Neutrophil (primary cell): ENCODE data around the gene QRFP.

Experiments
- H3K27ac ChIP-seq: fragments of 200-600 bp; sonication (generic); 2 replicates; pipeline ENCODE4 v1.5.1; 2016; ENCODE audit warnings: mild to moderate bottlenecking, moderate library complexity
- H3K27me3 ChIP-seq: fragments of 200-600 bp; sonication (generic); 2 replicates; pipeline ENCODE4 v1.6.0; 2016; ENCODE audit warnings: mild to moderate bottlenecking
- H3K36me3 ChIP-seq: fragments of 200-600 bp; sonication (generic); 2 replicates; pipeline ENCODE4 v1.5.1; 2017
- H3K4me1 ChIP-seq, 2 experiments: fragments of 200-600 bp in 1 of 2; sonication (generic) in 1 of 2; 1 replicate in 1 of 2; 2 replicates in 1 of 2; pipeline versions ENCODE4 v1.5.1 to v1.6.1; 2013 to 2016; ENCODE audit warnings: low read depth in 1 of 2, low read length in 1 of 2, mild to moderate bottlenecking in 1 of 2, moderate library complexity in 1 of 2; ENCODE audit not compliant: control insufficient read depth in 1 of 2, insufficient read depth in 1 of 2
- H3K4me3 ChIP-seq, 2 experiments: fragments of 200-600 bp in 1 of 2; sonication (generic) in 1 of 2; 1 replicate in 1 of 2; 2 replicates in 1 of 2; pipeline ENCODE4 v1.5.1; 2013 to 2016; ENCODE audit warnings: low read depth in 1 of 2, low read length in 1 of 2, mild to moderate bottlenecking in 1 of 2, moderate library complexity in 1 of 2
- H3K9me3 ChIP-seq: fragments of 200-600 bp; sonication (generic); 2 replicates; pipeline ENCODE4 v1.5.1; 2016
- TF ChIP-seq, protein P1 (sequence below): fragments of 200-600 bp; sonication (generic); IDR thresholded peaks from 2 replicates; pipeline ENCODE4 v1.5.1; 2016; ENCODE audit warnings: antibody characterized with exemption

Gene QRFP

DNA sequence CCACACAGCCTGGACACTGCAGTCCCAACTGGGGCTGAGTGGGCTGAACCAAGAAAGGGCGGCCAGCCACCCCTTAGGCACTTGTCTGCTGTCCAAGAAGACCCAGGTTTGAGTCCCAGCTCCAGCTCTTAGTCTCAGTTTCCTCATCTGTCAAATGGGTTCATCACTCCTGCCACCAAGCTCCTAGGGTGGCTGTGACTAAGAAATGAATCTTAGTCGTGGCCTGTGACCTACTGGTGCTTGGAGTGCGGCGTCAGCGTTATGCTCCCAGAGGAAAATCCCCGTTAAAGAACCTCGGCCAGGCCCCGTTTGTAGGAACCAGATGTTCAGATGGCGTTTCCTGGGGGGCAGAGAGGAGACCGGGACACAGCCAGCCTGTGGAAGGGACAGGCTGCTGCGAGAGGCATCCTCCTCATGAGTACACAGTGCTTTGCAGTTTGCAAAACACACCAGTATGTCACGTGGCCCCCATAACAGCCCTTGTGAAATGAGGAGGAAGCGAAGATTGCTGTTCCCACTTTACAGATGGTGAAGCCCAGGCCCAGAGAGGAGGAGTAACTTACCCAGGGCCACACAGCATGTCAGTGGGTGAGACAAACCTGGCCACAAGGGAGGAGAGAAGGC lies 39.1 kb upstream of the QRFP start:
- Histone ChIP-seq H3K4me1 (peaks cover 6 to 8% of the 10 kb centered on the region in 2 experiments), H3K9me3 (no peaks in the 10 kb centered on the region), H3K36me3 (no peaks in the 10 kb centered on the region), H3K27me3 (peaks cover 100% of the 10 kb centered on the region), H3K27ac (no peak overlapping the region), H3K4me3 (no peak overlapping the region)
- TF ChIP-seq, protein P1, sequence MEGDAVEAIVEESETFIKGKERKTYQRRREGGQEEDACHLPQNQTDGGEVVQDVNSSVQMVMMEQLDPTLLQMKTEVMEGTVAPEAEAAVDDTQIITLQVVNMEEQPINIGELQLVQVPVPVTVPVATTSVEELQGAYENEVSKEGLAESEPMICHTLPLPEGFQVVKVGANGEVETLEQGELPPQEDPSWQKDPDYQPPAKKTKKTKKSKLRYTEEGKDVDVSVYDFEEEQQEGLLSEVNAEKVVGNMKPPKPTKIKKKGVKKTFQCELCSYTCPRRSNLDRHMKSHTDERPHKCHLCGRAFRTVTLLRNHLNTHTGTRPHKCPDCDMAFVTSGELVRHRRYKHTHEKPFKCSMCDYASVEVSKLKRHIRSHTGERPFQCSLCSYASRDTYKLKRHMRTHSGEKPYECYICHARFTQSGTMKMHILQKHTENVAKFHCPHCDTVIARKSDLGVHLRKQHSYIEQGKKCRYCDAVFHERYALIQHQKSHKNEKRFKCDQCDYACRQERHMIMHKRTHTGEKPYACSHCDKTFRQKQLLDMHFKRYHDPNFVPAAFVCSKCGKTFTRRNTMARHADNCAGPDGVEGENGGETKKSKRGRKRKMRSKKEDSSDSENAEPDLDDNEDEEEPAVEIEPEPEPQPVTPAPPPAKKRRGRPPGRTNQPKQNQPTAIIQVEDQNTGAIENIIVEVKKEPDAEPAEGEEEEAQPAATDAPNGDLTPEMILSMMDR: no peak

DNA sequence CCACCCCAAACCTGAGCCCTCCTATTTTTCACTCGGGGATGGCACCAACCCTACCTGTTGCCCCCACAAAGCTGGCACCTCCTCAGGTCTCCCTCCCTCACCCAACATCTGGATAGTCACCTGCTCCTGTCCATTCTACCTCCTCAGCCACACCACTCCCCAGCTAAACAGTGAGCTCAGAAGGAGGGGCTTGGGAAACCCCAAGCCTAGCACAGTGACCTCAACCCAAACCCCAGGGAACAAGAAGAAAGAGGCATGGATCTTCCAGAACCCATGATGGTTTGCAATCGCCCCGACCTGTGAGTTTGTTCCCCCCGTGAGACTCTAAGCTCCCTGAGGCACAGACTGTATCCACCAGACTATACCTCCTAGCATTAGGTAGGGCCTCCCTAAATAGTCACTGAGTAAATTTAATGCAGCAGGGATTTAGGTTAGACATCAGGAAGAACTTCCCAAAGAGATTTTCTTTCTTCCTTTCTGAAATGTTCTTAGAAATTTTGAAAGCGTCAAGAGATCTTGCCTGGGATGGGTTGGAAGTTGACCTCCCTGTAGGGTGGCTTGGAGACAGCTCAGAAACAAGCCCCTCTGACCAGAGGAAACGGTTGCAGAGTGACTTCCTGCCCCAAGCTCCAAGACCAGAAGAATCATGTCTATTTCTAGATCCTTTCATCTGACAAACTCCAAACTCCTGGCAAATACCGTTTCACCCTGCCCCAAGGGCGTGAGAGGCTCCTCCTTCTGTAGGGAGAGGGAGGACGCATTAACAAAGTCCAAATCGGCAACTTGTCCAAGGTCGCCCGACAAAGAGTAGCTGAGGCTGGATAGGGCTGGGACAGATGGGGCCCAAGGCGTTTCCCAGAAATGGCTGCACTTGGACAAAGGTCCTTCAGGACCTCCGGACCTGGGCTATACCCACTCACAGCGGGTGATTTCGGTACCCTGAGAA lies 38.4 kb upstream of the QRFP start:
- TF ChIP-seq, protein P1: no peak
- Histone ChIP-seq H3K27me3 (peaks cover 96% of the 10 kb centered on the region), H3K4me3 (no peak overlapping the region), H3K9me3 (no peaks in the 10 kb centered on the region), H3K27ac (no peak overlapping the region), H3K4me1 (peaks cover 6 to 8% of the 10 kb centered on the region in 2 experiments), H3K36me3 (no peaks in the 10 kb centered on the region)

DNA sequence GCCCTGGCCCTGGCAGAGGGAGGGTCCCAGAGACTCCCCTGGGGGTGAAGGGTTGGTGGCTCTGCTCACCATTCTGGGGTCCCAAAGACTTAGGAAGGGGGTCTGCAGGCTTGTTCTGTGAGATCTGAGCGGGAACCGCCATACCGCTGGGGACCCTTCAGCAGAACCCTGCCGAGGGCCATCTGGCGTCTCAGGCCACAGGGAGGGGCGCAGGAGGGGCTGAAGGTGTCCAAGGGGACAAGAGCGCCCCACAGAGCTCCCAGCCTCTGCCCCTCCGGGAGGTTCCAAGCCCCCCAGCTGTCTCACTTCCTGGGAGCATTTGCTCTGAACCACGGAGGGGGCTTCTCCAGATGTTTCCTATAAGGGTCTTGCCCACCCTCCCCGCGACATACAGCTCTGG lies 37.6 kb upstream of the QRFP start:
- peaks cover 93% of the 10 kb centered on the region for H3K27me3 ChIP-seq
- H3K36me3 ChIP-seq: no peaks in the 10 kb centered on the region
- H3K4me1 ChIP-seq: peaks cover 4 to 6% of the 10 kb centered on the region in 2 experiments
- H3K4me3 ChIP-seq: no peak overlapping the region
- no peaks in the 10 kb centered on the region for H3K9me3 ChIP-seq
- TF ChIP-seq, protein P1: no peak
- no peak overlapping the region for H3K27ac ChIP-seq

DNA sequence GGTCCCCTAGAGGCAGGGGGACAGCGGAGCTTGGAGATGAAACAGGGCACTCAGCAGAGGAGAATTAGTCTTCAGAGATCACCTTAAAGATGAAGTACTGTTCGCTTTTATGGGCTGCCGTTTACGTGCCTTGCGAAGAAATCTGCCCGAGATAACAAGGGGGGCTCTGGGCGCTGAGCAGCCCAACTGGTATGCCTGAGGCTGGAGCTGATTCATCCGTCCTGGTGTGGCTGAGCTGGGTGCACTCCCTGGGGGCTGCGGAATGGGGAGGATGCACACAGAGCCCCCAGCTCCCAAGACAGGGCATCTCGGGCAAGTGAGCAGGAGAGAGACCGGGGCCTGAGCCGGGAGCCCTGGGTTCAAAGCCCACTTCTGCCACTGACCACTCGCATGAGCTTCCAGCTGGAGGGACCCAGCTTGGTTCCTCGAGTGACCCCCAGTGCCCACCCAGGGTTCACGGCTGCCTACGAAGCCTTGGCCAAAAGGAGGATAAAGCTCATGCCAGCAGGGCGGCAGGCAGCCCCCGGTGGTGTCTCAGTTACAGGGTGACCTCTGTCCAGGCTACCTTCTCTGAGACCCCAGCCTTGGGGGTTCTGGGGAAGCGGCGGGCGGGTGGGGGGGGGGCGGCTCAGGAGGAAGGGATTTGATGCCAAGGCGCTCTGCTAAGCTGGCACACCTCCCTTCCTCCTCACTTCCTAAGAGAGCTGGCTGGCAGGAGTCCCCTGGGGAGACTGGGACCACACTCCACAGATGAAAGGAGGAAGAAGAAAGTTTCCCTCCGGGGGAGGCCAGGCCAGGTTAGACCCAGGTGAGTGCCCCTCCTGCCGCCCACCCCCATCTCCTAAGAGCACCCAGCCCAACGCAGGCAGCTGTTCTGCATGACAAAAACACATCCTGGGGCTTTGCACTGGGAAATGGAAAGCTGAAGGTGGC lies 36.8 kb upstream of the QRFP start:
- TF ChIP-seq, protein P1: no peak
- H3K27me3 ChIP-seq: peaks cover 85% of the 10 kb centered on the region
- no peaks in the 10 kb centered on the region for H3K36me3 ChIP-seq
- H3K9me3 ChIP-seq: no peaks in the 10 kb centered on the region
- no peak overlapping the region for H3K4me3 ChIP-seq
- no peak overlapping the region for H3K27ac ChIP-seq
- H3K4me1 ChIP-seq: no peaks in the 10 kb centered on the region
